HepG2 (cell line): Measurements from ENCODE around the gene ZNF764. TPM values are rescaled to one million over a fixed set of nuclear protein-coding genes. Genes with fewer than 3 reads are reported as not detected.

ENCODE experiments used
- ATF6 ChIP-seq: sonication (generic); formaldehyde crosslinking; conservative IDR thresholded peaks from 2 replicates; pipeline ENCODE4 v1.4.0; 2020; ENCODE audit warnings: missing genetic modification reagents
- DRAP1 ChIP-seq: IDR thresholded peaks from 2 replicates; pipeline ENCODE4 v1.6.1; 2016; ENCODE audit warnings: missing genetic modification reagents, missing compliant biosample characterization
- GMEB2 ChIP-seq: IDR thresholded peaks from 2 replicates; pipeline ENCODE4 v1.6.1; 2016; ENCODE audit warnings: missing biosample characterization, missing genetic modification reagents, low read depth
- KAT7 ChIP-seq: IDR thresholded peaks from 2 replicates; pipeline ENCODE4 v1.6.1; 2018; ENCODE audit warnings: borderline replicate concordance, missing compliant biosample characterization
- MYNN ChIP-seq: sonication (generic); formaldehyde crosslinking; IDR thresholded peaks from 2 replicates; pipeline ENCODE4 v1.4.0; 2020; ENCODE audit warnings: mild to moderate bottlenecking, low read depth, missing genetic modification reagents
- NFE2L1 ChIP-seq: sonication (generic); formaldehyde crosslinking; IDR thresholded peaks from 2 replicates; pipeline ENCODE4 v1.4.0; 2020; ENCODE audit warnings: missing genetic modification reagents, mild to moderate bottlenecking, borderline replicate concordance
- POLR2AphosphoS2 ChIP-seq: IDR thresholded peaks from 2 replicates; pipeline ENCODE4 v1.6.1; 2011; ENCODE audit warnings: low read depth, low read length, improper control_type of control experiment
- SAP130 ChIP-seq: IDR thresholded peaks from 2 replicates; pipeline ENCODE4 v1.6.1; 2016; ENCODE audit warnings: low read depth
- SOX13 ChIP-seq, 3 experiments: fragments of 450-650 bp in 1 of 3; sonication (generic) in 1 of 3; formaldehyde crosslinking in 1 of 3; IDR thresholded peaks in 2 of 3; conservative IDR thresholded peaks in 1 of 3; 2 replicates each; pipeline versions ENCODE4 v1.5.0 to v1.6.1; 2016 to 2020; ENCODE audit warnings: antibody characterized with exemption in 1 of 3, mild to moderate bottlenecking in 1 of 3, missing compliant biosample characterization in 1 of 3, missing genetic modification reagents in 1 of 3, moderate library complexity in 1 of 3
- SSRP1 ChIP-seq: IDR thresholded peaks from 2 replicates; pipeline ENCODE4 v1.6.1; 2016; ENCODE audit warnings: control low read depth
- ZBTB38 ChIP-seq: sonication (generic); formaldehyde crosslinking; IDR thresholded peaks from 2 replicates; pipeline ENCODE4 v1.5.1; 2020; ENCODE audit warnings: mild to moderate bottlenecking, missing genetic modification reagents
- ZNF160 ChIP-seq: sonication (generic); formaldehyde crosslinking; IDR thresholded peaks from 2 replicates; pipeline ENCODE4 v1.8.0; 2022; ENCODE audit warnings: mild to moderate bottlenecking, inconsistent platforms, missing genetic modification reagents
- ZNF432 ChIP-seq: sonication (generic); formaldehyde crosslinking; IDR thresholded peaks from 2 replicates; pipeline ENCODE4 v1.5.0; 2020; ENCODE audit warnings: missing genetic modification reagents, mild to moderate bottlenecking, borderline replicate concordance
- ZNF562 ChIP-seq: sonication (generic); formaldehyde crosslinking; IDR thresholded peaks from 2 replicates; pipeline ENCODE4 v1.8.0; 2022; ENCODE audit warnings: missing genetic modification reagents, borderline replicate concordance
- ZNF670 ChIP-seq: sonication (generic); formaldehyde crosslinking; IDR thresholded peaks from 2 replicates; pipeline ENCODE4 v1.8.0; 2022; ENCODE audit warnings: mild to moderate bottlenecking, missing genetic modification reagents, borderline replicate concordance
- ZNF770 ChIP-seq: sonication (generic); formaldehyde crosslinking; IDR thresholded peaks from 2 replicates; pipeline ENCODE4 v1.5.0; 2020; ENCODE audit warnings: mild to moderate bottlenecking, missing genetic modification reagents
- ZNF878 ChIP-seq: sonication (generic); formaldehyde crosslinking; IDR thresholded peaks from 2 replicates; pipeline ENCODE4 v1.8.1; 2023; ENCODE audit warnings: mild to moderate bottlenecking, missing genetic modification reagents, moderate library complexity
- ZSCAN25 ChIP-seq: sonication (generic); formaldehyde crosslinking; IDR thresholded peaks from 2 replicates; pipeline ENCODE4 v1.8.0; 2022; ENCODE audit warnings: mild to moderate bottlenecking, missing genetic modification reagents
- polyA plus RNA-seq, 8 experiments: library from polyadenylated mRNA; depleted of rRNA in 3 of 8; stranded (reverse) in 7 of 8; unstranded in 1 of 8; fragments of >200 nt; fragmentation: Illumina TruSeq in 4 of 8; extraction: Trizol in 4 of 8; gene quantifications; 2 replicates each; pipeline versions ENCODE4 v1.2.1 to v1.2.3, GENCODE V29; 2011 to 2016; ENCODE audit warnings: low read depth in 4 of 8, missing spikeins in 1 of 8, mixed read lengths in 1 of 8; ENCODE audit not compliant: insufficient read depth in 1 of 8
- total RNA-seq, 5 experiments: library from RNA; depleted of rRNA; stranded (reverse); fragments of >200 nt; fragmentation: Illumina TruSeq; extraction: Trizol; gene quantifications; 2 replicates each; pipeline ENCODE4 v1.2.3, GENCODE V29; 2016; ENCODE audit warnings: low read depth in 1 of 5
- TF ChIP-seq, protein P1 (sequence below): sonication (generic); formaldehyde crosslinking; IDR thresholded peaks from 2 replicates; pipeline ENCODE4 v1.4.0; 2020; ENCODE audit warnings: missing genetic modification reagents

ZNF764 gene
- total and polyA plus RNA-seq, 2 of the 13 experiments (the other 11 are each of a cell fraction or from before 2014, with no cell fraction given) = 4.1 to 9.1 TPM

- TF ChIP-seq ATF6 (CRISPR knock-in tag) (no peak), MYNN (CRISPR knock-in tag) (no peak; the same call in none of the 2 replicates), ZSCAN25 (peak; percentile 35; the same call in 1 of the 2 replicates), ZNF160 (CRISPR knock-in tag) (peak; percentile 36; the same call in 1 of the 2 replicates), ZBTB38 (CRISPR knock-in tag) (peak; percentile 66; the same call in 1 of the 2 replicates), DRAP1 (CRISPR knock-in tag) (peak; percentile 81), ZNF432 (CRISPR knock-in tag) (no peak), ZNF670 (CRISPR knock-in tag) (no peak), POLR2AphosphoS2 (no peak), NFE2L1 (CRISPR knock-in tag) (no peak), KAT7 (peak; percentile 90), SOX13 (IDR thresholded peaks at IDR 0.05) (no peak), SOX13 (CRISPR knock-in tag; conservative IDR thresholded peaks at IDR 0.05 in 1 of 2, IDR thresholded peaks at IDR 0.05 in 1 of 2) (no peak), GMEB2 (peak; percentile 95), ZNF878 (CRISPR knock-in tag) (peak; percentile 91), ZNF770 (peak; percentile 53), SAP130 (CRISPR knock-in tag) (peak; percentile 88), ZNF562 (CRISPR knock-in tag) (no peak), SSRP1 (CRISPR knock-in tag) (no peak; the same call in 1 of the 2 replicates)
- TF ChIP-seq, protein P1, sequence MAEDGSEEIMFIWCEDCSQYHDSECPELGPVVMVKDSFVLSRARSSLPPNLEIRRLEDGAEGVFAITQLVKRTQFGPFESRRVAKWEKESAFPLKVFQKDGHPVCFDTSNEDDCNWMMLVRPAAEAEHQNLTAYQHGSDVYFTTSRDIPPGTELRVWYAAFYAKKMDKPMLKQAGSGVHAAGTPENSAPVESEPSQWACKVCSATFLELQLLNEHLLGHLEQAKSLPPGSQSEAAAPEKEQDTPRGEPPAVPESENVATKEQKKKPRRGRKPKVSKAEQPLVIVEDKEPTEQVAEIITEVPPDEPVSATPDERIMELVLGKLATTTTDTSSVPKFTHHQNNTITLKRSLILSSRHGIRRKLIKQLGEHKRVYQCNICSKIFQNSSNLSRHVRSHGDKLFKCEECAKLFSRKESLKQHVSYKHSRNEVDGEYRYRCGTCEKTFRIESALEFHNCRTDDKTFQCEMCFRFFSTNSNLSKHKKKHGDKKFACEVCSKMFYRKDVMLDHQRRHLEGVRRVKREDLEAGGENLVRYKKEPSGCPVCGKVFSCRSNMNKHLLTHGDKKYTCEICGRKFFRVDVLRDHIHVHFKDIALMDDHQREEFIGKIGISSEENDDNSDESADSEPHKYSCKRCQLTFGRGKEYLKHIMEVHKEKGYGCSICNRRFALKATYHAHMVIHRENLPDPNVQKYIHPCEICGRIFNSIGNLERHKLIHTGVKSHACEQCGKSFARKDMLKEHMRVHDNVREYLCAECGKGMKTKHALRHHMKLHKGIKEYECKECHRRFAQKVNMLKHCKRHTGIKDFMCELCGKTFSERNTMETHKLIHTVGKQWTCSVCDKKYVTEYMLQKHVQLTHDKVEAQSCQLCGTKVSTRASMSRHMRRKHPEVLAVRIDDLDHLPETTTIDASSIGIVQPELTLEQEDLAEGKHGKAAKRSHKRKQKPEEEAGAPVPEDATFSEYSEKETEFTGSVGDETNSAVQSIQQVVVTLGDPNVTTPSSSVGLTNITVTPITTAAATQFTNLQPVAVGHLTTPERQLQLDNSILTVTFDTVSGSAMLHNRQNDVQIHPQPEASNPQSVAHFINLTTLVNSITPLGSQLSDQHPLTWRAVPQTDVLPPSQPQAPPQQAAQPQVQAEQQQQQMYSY = peak; percentile 39
These were observed 23.6 kb downstream of the ZNF764 start, which contains the start of gene ZNF747 (continued) for GRCh38 chr16:30534368-30535105.
